Loucy (cell line): ENCODE results near the gene PIN1.

ENCODE experiments used
- EZH2phosphoT487 ChIP-seq: fragments of 200-600 bp; IDR thresholded peaks from 2 replicates; pipeline ENCODE4 v1.6.1; 2018; ENCODE audit warnings: antibody characterized with exemption, mild to moderate bottlenecking, moderate library complexity, borderline replicate concordance
- TF ChIP-seq, protein P1 (sequence below): fragments of 200-600 bp; sonication (generic); conservative IDR thresholded peaks from 2 replicates; pipeline ENCODE4 v1.5.1; 2014; ENCODE audit warnings: mild to moderate bottlenecking, antibody characterized with exemption, low read length

DNA sequence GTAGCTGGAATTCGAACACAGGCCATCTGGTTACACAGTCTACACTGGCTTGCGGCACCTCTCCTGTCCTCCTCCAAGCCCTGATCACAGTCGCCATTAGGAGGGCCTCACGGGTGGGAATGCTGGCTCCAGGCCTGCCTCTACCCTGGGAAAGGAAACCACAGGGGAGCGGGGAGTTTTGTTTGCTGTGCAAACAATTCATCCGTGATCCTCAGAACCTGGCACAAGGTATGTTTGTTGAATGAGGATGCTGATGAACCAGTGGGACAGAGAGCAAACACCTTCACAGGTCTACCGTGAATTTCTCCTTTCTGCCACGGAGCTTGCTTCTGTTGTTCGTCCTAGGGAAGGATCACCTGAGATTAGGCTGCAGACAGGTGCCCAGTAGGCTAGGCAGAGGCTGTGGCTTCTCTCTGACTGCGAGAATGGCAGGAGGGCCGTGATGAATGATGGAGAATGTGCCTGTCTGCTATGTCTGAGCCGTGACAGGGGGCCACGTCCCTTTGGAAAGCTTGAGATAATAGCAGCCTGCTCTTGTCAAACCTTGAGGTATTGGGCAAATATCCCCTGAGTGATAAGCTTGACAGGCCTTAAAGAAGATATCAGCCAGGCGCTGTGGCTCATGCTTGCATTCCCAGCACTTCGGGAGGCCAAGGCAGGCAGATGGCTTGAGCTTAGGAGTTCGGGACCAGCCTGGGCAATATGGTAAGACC is 36.7 kb downstream of the PIN1 start:
- TF ChIP-seq, protein P1, sequence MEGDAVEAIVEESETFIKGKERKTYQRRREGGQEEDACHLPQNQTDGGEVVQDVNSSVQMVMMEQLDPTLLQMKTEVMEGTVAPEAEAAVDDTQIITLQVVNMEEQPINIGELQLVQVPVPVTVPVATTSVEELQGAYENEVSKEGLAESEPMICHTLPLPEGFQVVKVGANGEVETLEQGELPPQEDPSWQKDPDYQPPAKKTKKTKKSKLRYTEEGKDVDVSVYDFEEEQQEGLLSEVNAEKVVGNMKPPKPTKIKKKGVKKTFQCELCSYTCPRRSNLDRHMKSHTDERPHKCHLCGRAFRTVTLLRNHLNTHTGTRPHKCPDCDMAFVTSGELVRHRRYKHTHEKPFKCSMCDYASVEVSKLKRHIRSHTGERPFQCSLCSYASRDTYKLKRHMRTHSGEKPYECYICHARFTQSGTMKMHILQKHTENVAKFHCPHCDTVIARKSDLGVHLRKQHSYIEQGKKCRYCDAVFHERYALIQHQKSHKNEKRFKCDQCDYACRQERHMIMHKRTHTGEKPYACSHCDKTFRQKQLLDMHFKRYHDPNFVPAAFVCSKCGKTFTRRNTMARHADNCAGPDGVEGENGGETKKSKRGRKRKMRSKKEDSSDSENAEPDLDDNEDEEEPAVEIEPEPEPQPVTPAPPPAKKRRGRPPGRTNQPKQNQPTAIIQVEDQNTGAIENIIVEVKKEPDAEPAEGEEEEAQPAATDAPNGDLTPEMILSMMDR = no peak
- TF ChIP-seq EZH2phosphoT487 = no peak
